GM08714 (cell line): ENCODE data around the gene COL16A1.

Source experiments
- H3K4me3 ChIP-seq: fragments of 200-500 bp; sonication (Bioruptor generic); 2 replicates; pipeline ENCODE4 v1.5.1; 2014; ENCODE audit warnings: mild to moderate bottlenecking, low read length, inconsistent platforms
- ZNF274 ChIP-seq: IDR thresholded peaks from 2 replicates; pipeline ENCODE4 v1.6.1; 2012; ENCODE audit warnings: mild to moderate bottlenecking, low read depth, low read length

The COL16A1 gene

DNA sequence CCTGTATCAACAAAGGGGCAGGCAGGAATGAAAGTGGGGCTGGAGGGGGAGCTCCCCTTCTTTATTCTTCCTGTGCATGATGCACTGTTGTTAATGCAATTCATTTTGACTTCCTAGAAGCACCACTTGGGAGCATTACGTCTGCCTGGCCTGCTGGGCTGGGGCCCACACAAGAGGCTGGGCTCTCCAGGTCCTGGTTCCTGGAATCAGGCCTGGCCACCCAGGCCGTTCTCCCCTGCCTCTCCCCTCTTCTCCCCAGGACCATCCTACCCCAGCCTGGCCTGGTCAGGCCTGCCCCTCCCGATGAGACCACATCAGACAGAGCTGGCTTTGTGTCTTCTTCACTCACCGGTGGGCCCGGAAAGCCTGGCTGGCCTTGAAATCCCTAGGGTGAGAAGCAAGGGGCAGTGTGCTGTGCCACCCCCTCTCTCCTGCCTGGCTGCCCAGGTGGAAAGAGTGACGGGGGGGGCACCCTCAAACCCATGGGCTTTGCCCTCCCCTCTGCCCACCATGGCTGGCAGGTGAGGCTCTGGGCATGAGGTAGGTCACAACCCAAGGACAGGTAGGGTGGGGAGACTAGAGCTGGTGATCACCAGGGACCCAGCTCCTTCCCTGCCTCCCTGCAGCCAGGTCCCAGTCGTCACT, 38.5 kb downstream of the COL16A1 start:
- TF ChIP-seq ZNF274, result no peak
- H3K4me3 ChIP-seq, result no peak overlapping the region

DNA sequence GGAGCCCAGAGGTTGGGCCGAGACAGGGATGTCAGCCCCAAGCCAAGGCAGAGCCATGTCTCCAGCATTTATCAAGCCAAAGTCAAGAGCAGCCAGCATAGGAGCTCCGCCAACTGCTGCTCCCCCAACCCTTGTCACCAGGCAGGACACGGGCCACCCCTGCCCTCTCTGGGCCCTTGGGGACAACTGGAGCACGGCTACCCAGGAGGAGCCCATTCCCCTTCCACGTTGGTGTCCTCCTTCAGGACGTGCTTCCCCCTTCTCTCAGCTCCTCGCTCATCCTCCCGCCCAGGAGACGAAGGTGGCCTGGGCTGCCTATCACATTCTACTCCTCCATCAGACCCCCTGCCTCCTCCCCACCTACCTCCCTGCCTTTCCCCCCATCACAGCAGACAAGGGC, 39.3 kb downstream of the COL16A1 start:
- H3K4me3 ChIP-seq, result no peak overlapping the region
- no peak for TF ChIP-seq ZNF274

DNA sequence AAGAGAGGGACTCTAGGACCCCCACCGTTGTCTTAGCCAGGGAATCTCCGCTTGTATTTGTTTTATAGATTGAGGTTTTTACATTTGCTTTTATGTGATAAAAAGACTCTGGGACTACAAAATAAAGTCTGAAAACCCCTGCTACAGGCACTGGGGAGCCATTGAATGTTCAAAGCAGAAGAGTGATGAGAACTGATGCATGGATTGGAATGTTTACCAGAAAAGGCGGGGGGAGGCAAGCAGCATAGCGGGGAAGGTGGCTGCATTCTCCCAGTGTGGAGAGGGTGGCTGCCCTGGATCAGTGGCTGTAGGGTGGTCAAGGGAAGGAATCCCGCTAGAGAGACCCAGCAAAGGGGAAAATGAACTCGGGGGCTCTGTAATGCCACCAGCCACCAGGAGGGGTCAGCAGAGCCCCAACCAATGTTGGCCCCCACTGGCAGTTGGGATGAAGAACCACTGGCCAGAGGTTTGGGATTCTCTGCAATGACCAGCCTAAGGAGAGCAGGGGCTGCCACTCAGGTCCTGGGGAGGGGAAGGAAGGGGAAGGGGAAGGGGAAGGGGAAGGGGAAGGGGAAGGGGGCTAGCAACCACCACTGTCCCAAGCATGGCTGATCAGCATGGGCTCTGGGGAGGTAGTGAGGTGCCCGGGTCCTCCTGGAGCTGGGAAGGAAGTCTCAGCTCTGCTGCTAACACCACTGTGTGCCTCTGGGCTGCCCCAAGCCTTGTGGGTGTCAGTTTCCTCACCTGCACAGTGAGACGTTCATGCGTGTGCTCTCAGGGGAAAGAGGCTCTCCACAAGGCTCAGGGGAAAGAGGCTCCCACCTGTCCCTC, 40.0 kb downstream of the COL16A1 start:
- TF ChIP-seq ZNF274, result no peak
- no peak overlapping the region for H3K4me3 ChIP-seq

DNA sequence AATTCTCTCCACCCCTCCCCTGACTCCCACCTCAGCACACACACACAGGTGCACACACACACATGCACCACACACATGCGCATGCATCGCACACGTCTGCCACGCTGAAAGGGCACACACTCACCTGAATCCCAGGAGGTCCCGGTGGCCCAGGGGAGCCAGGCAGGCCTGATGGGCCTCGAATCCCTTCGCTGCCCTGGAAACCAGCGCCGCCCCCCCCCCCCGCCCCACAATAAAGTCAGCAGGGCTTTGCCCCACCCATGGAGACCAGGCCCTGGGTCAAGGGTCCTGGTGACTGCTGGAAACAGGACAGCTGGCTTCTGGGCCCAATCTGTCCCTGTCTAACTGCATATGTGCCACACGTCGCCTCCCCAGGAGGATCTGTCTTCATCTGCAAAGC, 41.4 kb downstream of the COL16A1 start:
- no peak overlapping the region for H3K4me3 ChIP-seq
- no peak for TF ChIP-seq ZNF274

DNA sequence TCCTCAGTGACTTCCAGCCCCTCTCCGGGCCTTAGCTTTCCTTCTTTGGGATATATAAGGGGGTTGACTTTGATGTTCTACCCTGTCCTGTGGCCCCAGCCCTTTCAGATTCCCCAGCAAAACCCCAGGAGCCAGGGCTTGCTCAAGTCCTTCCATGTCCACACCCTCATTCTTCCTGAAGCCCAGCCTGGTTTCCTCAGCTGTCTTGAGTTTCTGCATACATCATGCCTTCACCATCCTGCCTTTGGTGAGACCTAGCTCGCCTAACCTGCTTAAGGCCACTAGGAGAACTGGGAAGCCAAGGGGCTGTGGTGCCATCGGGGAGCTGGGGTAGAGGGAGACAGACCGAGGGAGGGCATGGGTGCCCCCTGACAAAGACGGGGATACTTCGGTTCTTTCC, 42.0 kb downstream of the COL16A1 start:
- TF ChIP-seq ZNF274, result no peak
- H3K4me3 ChIP-seq, result no peak overlapping the region

DNA sequence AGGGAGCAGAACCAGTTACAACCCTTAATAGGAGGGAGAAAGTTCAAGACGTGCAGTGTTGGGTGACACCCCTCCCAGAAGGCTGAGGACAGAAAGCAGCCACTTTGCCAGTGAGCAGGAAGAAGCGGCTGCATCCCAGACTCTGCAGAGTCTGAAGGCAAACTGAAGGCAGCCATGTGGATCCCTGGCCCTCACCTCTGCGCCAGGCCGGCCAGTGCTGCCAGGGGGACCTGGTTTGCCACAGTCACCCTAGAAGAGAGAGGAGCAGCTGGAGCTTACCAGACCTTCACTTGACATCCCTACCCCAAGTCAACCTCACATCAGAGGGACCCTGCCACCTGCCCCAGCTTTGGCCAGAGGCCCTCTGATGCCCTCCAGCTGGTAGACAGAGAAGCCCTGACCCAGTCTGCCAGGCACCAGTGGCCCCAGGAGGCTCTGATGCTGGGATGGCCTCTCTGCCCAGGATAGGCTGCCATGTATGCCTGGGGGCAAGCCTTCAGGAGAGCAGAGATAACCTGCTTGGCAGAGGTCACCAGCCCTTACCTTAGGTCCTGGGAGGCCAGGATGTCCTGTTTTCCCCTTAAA, 42.9 kb downstream of the COL16A1 start:
- TF ChIP-seq ZNF274, result no peak
- no peak overlapping the region for H3K4me3 ChIP-seq

DNA sequence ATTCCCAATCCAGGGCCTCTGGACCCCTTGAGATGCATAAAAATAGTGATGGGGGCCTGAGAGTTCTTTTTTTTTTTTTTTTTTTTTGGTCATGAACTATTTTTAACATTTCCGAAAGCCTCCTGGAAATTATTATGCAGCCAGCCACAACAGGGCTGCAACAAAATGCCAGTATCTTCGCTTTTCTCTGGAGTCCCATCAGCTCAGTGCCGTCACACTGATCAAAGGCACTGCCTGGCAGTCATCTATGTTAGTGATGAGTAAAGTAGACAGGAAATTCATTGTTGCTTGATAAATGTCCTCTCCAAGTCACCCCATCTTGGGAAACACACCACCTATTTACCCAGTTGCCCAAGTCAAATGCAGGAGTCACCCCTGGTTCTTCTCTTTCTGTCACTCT, 43.9 kb downstream of the COL16A1 start:
- H3K4me3 ChIP-seq, result no peak overlapping the region
- TF ChIP-seq ZNF274, result no peak

DNA sequence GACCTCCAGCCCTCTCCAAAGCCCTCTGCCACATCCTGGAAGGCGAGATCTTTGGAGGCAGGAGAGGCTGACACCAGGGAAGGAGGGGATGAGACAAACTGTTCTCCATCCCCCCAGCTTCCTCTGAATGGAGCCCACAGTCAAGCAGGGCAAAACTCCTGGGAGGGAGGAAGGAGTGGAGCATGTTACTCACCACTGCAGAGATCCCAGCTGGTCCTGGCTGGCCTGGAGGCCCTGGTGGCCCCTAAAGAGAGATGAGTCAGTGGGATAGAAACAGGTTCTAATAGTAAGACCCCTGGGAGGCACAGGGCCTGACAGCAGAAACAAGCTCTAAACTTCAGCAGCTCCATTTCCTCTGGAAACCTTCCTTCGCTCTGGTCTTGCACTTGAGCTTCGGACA, 45.1 kb downstream of the COL16A1 start:
- TF ChIP-seq ZNF274, result no peak
- H3K4me3 ChIP-seq, result no peak overlapping the region

DNA sequence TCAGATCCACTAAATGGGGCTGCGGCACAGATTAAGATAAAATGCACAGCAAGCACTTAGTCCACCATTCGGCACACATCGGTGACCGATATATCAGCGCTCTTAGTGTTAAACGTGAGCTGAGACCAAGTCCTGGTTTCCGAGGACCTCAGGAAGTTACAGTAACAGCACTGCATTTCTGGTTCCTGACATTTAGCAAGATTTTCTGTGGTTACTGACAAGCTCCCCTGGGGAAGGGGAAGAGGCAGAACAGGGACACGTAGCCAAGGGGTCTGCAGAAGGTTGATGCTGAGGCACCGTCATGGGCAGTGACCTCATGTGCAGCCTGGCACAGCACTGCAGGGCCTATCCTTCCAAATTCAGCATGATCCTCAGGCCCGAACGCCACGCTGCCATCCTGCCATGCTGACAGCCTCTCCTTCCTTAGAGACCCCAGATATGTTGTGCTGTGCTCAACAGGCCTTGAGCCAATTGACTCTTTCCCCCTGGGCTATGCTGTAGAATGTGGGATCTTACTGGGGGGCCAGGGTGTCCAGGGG, 45.8 kb downstream of the COL16A1 start:
- H3K4me3 ChIP-seq, result no peak overlapping the region
- no peak for TF ChIP-seq ZNF274

DNA sequence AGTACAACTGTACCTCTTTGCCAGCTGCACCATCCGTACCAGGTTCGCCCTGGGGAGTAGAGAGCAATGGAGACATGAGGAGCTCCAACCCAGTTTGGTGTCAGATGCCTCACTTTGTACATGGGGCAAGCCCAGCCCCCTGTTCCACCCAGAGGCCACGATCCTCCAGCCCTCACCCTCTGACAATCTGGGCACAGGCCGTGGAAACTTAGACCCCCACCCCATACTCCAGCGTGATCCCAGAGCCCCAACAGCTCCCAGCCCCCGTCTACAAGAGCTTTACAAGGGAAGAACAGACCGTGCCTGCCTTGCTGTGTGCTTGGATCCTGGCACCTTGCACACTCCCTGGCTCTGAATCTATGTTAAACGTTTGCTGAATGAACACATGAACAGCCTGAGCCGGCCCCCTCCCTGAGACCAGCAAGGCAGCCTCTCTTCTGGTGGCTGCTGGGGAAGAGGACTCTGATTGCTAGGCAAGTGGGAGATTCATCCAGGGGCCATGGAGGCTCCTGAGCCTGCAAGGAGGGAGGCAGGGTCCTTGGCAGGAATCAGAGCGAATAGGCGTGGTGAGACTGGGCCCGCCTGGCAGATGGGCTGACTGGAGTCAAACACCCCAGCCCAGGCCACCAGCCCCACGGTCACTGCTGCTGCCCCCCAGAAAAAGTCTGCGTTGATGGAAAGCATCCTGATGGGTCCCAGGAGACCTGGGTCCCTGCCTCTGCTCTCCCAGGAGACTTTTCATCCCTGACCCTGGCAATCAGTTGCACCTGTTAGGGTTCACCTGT, 46.6 kb downstream of the COL16A1 start:
- no peak overlapping the region for H3K4me3 ChIP-seq
- TF ChIP-seq ZNF274, result no peak

DNA sequence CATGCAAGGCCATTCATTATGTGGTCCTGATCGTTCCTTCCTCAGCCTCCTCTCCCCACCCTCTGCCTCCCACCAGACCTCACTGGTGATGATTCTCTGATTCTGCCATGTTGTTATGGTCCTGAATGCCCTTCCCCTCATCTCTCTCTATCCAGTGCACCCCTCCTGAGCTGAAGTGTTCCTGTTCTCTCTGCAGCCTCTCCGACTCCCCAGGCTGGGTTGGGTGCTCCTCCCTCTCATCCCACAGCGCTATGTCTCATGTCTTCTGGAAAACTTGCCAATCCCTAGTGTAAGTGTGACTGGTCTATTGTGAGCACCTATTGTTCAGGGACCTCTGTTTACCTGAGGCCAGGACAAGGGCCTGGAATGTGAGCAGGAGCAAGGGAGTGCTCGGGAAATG, 48.1 kb downstream of the COL16A1 start:
- no peak for TF ChIP-seq ZNF274

DNA sequence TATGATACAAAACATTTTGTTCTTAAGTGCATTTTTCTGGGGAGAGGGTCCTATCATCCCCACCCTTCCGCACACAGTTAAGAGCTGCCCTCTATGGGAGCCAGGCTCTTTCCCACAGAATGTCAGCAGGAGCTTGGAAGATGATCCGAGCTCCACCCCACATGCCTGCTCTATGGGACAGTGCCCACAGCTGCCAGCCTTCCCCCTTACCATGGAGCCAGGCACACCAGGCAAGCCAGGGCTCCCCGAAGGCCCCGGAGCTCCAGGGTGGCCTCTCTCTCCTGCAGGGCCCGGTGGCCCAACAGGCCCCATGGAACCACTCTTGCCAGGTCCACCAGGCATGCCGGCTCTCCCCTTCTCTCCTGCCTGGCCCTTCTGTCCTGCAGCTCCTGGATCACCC, 48.7 kb downstream of the COL16A1 start:
- TF ChIP-seq ZNF274, result no peak

More for the DNA sequence above, 48.1 kb downstream of the COL16A1 start:
- H3K4me3 ChIP-seq, result no peak overlapping the region

DNA sequence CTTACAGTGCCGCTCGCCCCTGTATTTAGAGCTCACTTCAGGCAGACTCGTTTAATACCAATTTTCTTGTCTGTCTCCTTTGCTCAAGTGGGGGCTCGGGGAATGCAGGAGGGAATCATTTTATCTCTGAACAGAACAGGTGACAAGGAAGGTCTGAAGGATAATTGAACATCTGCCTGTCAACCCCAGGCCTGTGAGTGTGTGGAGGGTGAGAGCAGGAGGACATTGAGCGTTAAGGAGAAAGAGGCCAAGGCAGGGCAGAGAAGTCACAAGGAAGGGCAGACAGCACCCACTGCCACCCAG, 49.4 kb downstream of the COL16A1 start:
- TF ChIP-seq ZNF274, result no peak
- no peak overlapping the region for H3K4me3 ChIP-seq

More for the DNA sequence above, 48.7 kb downstream of the COL16A1 start:
- H3K4me3 ChIP-seq, result no peak overlapping the region
